ENCODE data around the gene DAAM1.

Gene DAAM1

DNA sequence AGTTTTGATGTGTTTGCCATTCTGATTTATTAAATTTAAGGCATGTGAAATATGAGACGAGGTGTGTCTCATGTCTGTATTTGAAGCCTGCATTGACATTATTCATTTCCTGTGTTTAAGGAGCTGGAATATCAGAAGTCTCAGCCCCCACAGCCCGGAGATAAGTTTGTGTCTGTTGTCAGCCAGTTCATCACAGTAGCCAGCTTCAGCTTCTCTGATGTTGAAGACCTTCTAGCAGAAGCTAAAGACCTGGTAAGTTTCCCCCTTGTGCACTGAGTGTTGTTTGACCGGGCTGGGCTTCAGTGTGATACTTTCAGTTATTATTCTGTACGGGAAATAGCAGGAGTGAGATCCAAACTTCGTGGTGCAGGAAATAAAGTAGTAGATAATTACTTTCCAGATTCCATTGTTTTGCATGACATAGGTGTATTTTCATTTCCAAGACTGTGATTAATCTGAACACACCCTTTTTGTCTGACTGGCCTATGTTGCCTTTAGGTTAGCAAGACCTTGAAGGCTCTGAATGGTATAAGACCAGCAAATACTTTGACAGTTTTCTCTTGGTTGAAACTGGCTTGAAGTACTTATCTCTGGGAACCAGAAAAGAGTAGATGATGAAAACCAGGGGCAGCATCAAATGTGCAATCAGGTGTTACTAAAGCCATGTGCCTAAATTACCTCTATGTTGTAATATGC lies 175.2 kb downstream of the DAAM1 start:
- DNase-seq (ENCODE audit: low read depth), result no peak

GRCh38 chr14:59370158-59370742 lies 181.8 kb downstream of the DAAM1 start:
- DNase-seq (ENCODE audit: low read depth), result no peak

- DNase-seq (ENCODE audit: low read depth), result no peak
Observed at GRCh38 chr14:59371771-59372170, 183.3 kb downstream of the DAAM1 start.

GRCh38 chr14:59374048-59374447 lies 185.6 kb downstream of the DAAM1 start:
- DNase-seq (ENCODE audit: low read depth), result no peak

DNA sequence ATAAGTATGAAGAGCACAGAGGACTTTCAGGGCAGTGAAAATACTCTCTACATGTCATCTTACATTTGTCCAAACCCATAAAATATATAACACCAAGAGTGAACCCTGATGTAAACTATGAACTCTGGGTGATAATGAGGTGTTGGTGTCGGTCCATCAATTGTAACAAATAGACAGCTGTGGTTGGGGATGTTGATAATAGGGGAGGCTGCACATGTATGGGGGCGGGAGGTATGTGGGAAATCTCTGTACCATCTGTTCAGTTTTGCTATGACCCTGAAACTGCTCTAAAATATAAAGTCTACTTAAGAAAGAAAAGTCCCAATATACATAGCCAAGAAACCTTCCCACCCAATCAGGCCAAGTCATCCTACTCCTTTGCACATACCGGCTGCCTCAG lies 188.2 kb downstream of the DAAM1 start:
- DNase-seq (ENCODE audit: low read depth), result no peak

DNA sequence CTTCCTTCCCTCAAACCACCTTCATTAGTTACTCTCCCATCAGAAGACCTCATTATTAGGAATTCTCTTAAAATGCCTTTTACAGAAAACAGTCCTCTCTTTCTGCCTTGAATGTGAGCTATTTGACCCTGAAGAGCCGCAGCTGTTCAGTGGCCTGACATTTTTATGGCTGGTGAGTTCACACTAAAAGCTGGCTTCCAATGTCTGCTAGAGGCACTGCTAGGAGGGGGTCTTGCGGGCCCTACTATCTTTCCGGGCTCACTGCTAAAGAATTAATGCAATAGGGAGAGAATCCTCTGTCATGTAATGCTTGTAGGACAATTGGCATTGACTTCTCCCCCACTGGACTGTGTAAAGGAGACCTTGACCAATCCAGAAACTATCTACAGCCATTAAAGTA lies 189.0 kb downstream of the DAAM1 start:
- DNase-seq (ENCODE audit: low read depth), result no peak

- no peak for DNase-seq (ENCODE audit: low read depth)
Observed at GRCh38 chr14:59377991-59378601, 189.6 kb downstream of the DAAM1 start.

- DNase-seq (ENCODE audit: low read depth), result no peak
Observed at GRCh38 chr14:59389936-59390335, 201.5 kb downstream of the DAAM1 start.

- no peak for DNase-seq (ENCODE audit: low read depth)
Observed at GRCh38 chr14:59391388-59391787, 202.9 kb downstream of the DAAM1 start.

DNA sequence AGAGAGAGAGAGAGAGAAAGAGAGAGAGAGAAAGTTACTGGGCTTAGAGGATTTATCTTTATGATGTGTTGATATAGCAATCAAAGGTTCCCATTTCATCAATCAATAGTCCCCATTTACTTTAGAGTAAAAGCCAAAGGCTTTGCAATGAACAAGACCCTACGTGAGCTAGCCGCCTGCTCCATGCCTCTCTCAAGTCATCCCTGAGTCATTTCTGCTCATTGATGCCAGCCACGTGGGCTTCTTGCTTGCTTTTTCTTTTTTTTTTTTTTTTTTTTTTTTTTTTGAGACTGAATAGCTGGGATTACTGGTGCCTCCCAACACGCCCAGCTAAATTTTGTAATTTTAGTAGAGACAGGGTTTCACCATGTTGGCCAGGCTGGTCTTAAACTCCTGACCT lies 205.8 kb downstream of the DAAM1 start:
- no peak for DNase-seq (ENCODE audit: low read depth)

GRCh38 chr14:59395672-59396071 lies 207.2 kb downstream of the DAAM1 start:
- no peak for DNase-seq (ENCODE audit: low read depth)

DNA sequence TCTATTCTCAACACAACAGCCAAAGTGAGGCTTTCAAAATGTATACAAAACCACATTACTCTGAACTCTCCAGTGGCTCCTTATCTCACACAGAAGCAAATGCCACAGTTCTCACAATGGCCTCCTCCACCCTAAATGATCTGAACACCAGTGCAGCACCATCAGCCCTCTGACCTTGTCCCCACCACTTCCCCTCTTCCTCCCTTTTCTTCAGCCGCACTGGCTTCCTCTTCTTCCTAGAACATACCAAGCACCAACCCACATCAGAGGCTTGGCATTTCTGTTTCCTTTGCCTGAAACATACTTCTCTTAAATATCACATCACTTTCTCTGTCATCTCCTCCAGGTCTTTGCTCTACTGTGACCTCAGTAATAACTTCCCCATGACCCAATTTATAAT lies 210.4 kb downstream of the DAAM1 start:
- no peak for DNase-seq (ENCODE audit: low read depth)

DNA sequence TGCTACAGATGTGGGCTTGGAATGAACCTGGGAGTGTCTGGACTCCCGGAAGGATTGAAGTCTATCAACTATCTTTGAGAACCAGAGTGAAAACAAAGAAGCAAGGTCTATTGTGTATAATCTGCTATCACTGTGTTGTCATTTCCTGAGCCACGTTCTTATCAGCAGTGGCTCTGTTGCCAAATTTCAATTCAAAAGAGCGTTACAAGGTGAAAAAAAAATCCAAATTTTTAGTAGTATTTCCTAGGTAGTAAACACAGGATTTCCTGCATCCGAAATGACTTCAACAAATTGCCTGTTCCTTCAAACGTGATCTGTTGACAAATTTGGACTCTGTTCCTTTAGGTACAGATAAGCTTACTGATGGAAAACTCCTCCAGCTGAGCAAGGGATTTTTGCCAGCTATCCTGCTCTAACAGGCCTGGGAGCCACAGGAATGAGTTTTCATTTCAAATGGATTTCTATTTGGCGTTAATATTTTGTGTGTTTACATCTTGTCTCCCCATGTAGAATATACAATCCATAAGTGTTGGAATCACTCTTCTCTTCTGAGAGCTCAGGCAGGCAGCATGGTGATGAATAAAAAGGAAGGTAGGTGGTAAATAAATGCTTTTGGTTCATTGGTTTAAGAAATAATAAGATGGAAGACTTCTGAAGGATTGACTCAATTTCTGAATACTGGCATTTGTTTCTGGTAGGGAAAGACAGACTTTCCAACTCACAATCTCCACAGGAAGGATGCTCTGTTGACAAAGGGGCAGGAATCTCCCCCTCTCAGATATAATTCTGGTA lies 218.2 kb downstream of the DAAM1 start:
- DNase-seq (ENCODE audit: low read depth), result no peak

DNA sequence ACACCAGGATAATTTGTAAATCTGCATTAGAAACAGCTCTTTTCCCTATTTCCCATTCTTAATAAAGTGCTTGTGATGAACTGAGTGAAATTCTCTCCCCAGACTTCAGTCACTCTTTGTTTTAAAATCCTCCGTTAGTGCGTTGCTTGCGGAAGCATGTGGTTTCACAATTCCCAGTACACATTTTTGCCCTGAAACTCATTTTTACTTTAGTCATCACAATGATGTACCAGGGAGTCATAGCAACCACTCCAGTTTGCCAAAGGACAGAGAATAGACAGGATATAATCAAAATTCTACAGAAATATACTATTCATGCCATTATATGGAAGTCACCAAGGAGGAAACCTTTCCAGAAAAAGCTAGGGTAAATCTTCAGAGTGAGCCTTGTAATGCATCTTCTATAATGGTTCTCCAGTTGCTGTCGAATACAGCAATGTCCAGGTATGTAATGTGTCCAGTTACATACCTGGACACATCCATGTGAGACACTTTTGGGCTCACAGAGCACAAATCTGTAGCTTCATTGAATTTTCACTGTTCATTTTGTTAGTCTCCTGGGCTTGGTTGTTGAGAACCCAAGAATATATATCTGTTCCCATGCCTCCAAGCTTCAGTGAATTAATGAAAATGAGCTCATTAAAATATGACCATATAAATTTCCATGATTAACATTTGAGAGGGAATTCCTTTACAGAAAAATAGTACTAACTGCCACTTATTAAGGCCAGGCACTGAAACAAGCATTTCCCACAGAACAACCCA lies 219.0 kb downstream of the DAAM1 start:
- DNase-seq (ENCODE audit: low read depth), result no peak

DNA sequence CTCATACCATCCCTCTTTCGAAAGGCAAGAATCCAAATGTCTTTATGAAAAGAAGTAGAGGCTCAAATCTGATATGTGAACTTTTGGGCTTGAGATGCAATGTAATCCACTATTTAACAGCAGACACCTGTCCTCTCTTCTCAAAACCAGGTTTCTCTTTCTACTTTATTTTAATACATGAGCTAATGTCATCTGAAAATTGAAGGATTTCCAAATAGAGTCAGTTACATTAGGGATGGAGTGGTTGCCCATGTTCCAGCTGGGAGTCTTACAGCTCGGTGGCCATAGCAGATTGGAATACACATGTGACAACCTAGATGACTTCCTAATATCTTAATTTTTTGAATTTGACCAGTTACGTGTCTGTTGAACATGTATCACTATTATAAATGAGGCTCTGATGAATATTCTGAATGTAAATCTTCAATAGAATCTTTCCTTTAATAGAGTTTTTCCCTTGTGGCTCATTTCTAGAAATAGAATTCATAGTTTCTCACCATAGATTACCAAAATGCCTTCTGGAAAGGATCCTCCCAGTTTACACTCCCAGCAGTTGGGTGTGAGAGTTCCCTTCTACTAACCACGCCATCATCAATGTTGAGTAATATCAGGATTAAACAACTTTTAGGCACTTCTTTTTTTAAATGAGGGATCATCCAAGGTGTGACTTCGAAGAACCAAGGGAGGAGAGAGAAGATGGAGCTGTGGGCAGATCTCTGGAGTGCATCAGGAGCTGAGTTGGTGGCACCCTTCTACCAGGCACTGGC lies 227.6 kb downstream of the DAAM1 start:
- no peak for DNase-seq (ENCODE audit: low read depth)

GRCh38 chr14:59417311-59417710 lies 228.8 kb downstream of the DAAM1 start:
- no peak for DNase-seq (ENCODE audit: low read depth)

DNA sequence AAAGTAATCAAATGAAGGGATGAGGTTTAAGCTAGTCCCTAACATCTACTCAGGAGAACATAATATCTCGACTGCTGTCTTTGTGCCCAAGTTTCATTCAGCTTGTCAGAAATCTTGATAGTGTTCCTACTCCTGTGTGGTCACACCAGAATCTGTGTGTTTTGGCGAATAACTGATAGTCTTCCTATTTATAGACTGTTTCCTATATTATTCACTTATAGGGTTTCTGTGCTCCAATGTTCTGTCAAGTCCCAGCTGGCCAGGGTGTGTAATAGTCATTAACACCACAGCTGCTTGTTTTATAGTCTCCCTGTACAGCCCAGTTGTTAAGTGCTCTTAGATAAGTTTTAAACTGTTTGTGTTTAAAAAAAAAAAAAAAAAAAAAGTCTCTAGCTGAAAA lies 230.8 kb downstream of the DAAM1 start:
- no peak for DNase-seq (ENCODE audit: low read depth)

All from stimulated activated CD4-positive, alpha-beta T cell treated with anti-CD3 and anti-CD28 coated beads, Interleukin-2, amount 100 ng/mL, for 4 hours (primary cell).